ENCODE results near the gene PTPRJ.
A peak's percentile ranks its signal among the peaks of the same experiment; 100 is the strongest.

PTPRJ gene

GRCh38 chr11:47981667-47982404 is 1.5 kb downstream of the PTPRJ start:
- Histone ChIP-seq H3K9ac (ENCODE audit: low read depth, low read length) (peak overlapping the region; percentile 72), H3K9me3 (ENCODE audit: control insufficient read depth, insufficient read depth, low read length) (no peaks in the 10 kb centered on the region), H3K4me1 (ENCODE audit: insufficient read depth, low read length) (peaks cover 4% of the 10 kb centered on the region; the same call in 1 of the 2 replicates), H3K36me3 (ENCODE audit: insufficient read depth, low read length) (no peaks in the 10 kb centered on the region)

DNA sequence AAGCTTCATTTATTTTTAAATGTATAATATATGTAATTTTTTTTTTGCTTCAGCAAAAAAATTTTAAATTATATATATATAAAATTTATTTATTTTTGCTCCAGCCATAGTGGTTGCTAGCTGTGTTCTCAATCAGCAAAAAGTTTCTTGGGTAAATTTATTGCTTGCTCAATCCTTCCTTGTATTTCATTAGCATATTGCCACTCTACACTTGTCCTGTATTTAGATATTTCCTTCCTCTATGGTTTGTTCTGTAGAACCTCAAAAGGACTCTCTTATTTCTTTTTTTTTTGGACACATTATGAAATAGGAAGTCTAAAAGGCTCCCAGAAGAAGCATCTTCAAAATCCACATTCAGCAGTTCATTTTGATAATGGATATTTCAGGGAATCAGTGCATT is 2.3 kb downstream of the PTPRJ start:
- Histone ChIP-seq H3K4me1 (ENCODE audit: insufficient read depth, low read length) (peaks cover 8% of the 10 kb centered on the region; the same call in 1 of the 2 replicates), H3K9me3 (ENCODE audit: control insufficient read depth, insufficient read depth, low read length) (no peaks in the 10 kb centered on the region), H3K36me3 (ENCODE audit: insufficient read depth, low read length) (no peaks in the 10 kb centered on the region), H3K9ac (ENCODE audit: low read depth, low read length) (no peak overlapping the region)

DNA sequence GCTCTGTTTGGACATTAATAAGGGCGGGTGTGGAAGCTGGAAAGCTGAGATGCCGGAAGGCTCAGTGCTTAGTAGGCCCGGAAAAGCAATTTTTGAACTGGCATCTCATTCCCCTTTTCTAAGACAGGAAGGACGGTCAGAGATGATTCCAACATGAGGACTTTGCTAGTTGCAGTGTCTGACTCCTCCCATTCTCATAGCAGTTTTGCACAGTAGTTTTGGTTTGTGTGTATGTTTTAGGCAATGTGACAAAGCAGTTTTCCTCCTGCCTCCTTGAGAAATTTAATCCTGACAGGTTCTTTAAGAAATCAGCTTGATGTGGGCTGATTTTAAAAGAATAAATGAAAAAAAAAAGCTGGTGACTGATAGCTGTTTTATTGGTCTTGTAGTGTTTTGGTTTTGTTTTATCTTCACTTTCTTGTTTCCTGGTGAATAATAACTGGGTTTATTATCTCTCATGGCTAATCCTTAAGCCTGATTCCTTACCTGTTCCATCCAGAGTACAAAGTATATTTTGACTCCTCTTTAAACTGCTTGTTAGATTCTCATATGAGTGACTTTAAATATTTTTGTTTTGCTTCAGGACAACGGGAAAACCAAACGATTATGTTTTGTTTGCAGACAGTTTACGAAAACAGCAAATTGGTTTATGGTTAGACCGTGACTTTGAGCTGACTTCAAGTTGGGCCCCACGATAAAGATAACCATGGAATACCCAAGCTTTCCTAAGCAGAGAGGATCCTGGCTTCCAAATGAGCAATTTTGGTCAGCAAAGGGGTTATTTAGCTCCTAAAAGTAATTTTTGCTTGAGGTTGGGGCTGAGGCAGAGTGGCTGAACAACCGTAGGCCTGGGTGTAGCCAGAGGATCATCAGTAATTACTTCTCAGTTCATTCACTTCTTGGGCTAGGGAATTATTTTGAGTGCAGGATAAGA is 3.4 kb downstream of the PTPRJ start:
- H3K9me3 ChIP-seq (ENCODE audit: control insufficient read depth, insufficient read depth, low read length): no peaks in the 10 kb centered on the region
- H3K9ac ChIP-seq (ENCODE audit: low read depth, low read length): no peak overlapping the region
- peaks cover 11% of the 10 kb centered on the region; the same call in 1 of the 2 replicates for H3K4me1 ChIP-seq (ENCODE audit: insufficient read depth, low read length)
- no peaks in the 10 kb centered on the region for H3K36me3 ChIP-seq (ENCODE audit: insufficient read depth, low read length)

- H3K9ac ChIP-seq (ENCODE audit: low read depth, low read length): no peak overlapping the region
- H3K4me1 ChIP-seq (ENCODE audit: insufficient read depth, low read length): peaks cover 17% of the 10 kb centered on the region
- H3K9me3 ChIP-seq (ENCODE audit: control insufficient read depth, insufficient read depth, low read length): no peaks in the 10 kb centered on the region
- H3K36me3 ChIP-seq (ENCODE audit: insufficient read depth, low read length): no peaks in the 10 kb centered on the region
These were observed 5.9 kb downstream of the PTPRJ start for GRCh38 chr11:47986219-47986618.

DNA sequence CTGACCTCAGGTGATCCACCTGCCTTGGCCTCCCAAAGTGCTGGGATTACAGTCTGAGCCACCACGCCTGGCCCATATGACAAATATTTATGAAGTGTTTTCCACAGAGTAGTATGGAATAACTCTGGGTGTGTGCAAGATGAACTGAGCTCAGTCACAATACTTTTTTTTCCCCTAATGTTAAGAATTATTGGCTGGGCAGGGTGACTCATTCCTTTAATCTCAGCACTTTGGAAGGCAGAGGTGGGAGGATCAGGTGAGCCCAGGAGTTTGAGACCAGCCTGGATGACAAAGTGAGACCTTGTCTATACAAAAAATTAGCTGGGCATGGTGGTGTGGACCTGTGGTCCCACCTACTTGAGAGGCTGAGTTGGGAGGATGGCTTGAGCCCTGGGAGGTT is 6.4 kb downstream of the PTPRJ start:
- H3K9ac ChIP-seq (ENCODE audit: low read depth, low read length): no peak overlapping the region
- no peaks in the 10 kb centered on the region for H3K36me3 ChIP-seq (ENCODE audit: insufficient read depth, low read length)
- H3K9me3 ChIP-seq (ENCODE audit: control insufficient read depth, insufficient read depth, low read length): no peaks in the 10 kb centered on the region
- peaks cover 22% of the 10 kb centered on the region for H3K4me1 ChIP-seq (ENCODE audit: insufficient read depth, low read length)

DNA sequence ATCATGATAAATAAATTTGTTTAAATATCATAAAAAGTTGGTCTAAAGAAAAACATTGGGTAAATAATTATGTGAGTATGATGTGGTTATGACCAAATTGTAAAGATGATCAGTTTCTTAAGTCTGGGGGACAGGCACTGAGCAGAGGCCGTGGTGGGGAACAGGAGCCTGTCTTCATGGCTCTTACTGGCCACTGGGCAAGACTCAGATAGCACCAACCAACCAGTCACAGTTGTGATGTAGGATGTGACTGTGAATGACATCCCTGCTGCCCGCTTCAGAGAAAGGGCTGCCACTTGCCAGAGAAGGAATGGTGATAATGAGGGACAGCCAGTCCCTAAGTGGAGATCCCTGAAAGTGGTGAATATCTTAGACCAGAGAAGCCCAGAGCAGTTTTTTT is 7.0 kb downstream of the PTPRJ start:
- no peaks in the 10 kb centered on the region for H3K9me3 ChIP-seq (ENCODE audit: control insufficient read depth, insufficient read depth, low read length)
- peaks cover 23% of the 10 kb centered on the region for H3K4me1 ChIP-seq (ENCODE audit: insufficient read depth, low read length)
- H3K36me3 ChIP-seq (ENCODE audit: insufficient read depth, low read length): no peaks in the 10 kb centered on the region
- H3K9ac ChIP-seq (ENCODE audit: low read depth, low read length): no peak overlapping the region

DNA sequence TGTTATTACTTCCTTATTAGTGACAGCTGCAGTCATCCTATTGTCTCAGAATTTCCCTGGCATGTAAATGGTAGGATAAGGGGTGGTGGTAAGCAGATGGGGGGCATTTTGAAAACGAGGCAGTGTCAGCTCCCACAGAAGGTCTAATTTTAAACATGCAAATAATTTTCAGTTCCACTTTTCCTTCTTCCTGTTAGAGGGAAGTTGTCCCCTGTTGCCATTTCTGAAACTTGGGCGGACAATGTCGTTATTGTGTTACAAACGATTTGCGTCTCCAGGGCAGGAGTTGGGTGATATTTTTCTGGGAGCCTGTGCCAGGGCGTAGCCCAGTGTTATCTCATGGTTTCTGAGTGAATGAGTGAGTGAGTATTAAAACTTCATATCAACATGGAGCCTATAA is 7.4 kb downstream of the PTPRJ start:
- Histone ChIP-seq H3K9ac (ENCODE audit: low read depth, low read length) (no peak overlapping the region), H3K4me1 (ENCODE audit: insufficient read depth, low read length) (peaks cover 23% of the 10 kb centered on the region), H3K9me3 (ENCODE audit: control insufficient read depth, insufficient read depth, low read length) (no peaks in the 10 kb centered on the region), H3K36me3 (ENCODE audit: insufficient read depth, low read length) (no peaks in the 10 kb centered on the region)

GRCh38 chr11:47989779-47990178 is 9.4 kb downstream of the PTPRJ start:
- H3K36me3 ChIP-seq (ENCODE audit: insufficient read depth, low read length): no peaks in the 10 kb centered on the region
- no peak overlapping the region for H3K9ac ChIP-seq (ENCODE audit: low read depth, low read length)
- H3K4me1 ChIP-seq (ENCODE audit: insufficient read depth, low read length): peaks cover 23% of the 10 kb centered on the region
- no peaks in the 10 kb centered on the region for H3K9me3 ChIP-seq (ENCODE audit: control insufficient read depth, insufficient read depth, low read length)

DNA sequence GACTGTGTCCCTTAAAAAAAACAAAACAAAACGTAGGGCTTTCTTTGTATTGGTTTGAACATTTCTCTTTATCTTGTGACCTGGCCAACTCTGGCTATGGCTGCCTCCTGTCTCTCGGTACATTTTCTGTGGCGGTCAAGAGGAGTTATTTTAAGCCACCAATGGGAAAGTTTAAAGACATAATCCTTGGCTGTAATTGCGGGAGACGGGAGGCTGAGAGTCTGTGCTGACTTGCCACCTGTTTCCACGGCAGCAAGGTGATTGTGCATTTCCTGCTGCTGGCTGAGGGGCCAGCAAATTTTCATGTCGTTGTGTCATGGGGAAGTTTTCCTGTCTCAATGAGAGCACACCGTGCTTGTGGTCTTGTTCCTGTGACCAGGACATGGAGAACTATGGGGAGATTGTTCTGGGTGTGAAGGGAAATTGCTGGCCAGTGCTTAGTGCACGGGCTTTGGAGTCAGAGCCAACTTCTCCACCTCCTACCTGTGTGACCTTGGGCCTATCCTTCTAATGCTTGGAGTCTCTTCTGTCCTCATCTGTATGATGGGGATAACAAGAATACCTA is 11.0 kb downstream of the PTPRJ start:
- Histone ChIP-seq H3K4me1 (ENCODE audit: insufficient read depth, low read length) (peaks cover 23% of the 10 kb centered on the region), H3K9ac (ENCODE audit: low read depth, low read length) (peak overlapping the region; percentile 6; the same call in 1 of the 2 replicates), H3K36me3 (ENCODE audit: insufficient read depth, low read length) (no peaks in the 10 kb centered on the region), H3K9me3 (ENCODE audit: control insufficient read depth, insufficient read depth, low read length) (no peaks in the 10 kb centered on the region)

- Histone ChIP-seq H3K9ac (ENCODE audit: low read depth, low read length) (no peak overlapping the region), H3K36me3 (ENCODE audit: insufficient read depth, low read length) (no peaks in the 10 kb centered on the region)
These were observed 11.5 kb downstream of the PTPRJ start for GRCh38 chr11:47991894-47992293.

DNA sequence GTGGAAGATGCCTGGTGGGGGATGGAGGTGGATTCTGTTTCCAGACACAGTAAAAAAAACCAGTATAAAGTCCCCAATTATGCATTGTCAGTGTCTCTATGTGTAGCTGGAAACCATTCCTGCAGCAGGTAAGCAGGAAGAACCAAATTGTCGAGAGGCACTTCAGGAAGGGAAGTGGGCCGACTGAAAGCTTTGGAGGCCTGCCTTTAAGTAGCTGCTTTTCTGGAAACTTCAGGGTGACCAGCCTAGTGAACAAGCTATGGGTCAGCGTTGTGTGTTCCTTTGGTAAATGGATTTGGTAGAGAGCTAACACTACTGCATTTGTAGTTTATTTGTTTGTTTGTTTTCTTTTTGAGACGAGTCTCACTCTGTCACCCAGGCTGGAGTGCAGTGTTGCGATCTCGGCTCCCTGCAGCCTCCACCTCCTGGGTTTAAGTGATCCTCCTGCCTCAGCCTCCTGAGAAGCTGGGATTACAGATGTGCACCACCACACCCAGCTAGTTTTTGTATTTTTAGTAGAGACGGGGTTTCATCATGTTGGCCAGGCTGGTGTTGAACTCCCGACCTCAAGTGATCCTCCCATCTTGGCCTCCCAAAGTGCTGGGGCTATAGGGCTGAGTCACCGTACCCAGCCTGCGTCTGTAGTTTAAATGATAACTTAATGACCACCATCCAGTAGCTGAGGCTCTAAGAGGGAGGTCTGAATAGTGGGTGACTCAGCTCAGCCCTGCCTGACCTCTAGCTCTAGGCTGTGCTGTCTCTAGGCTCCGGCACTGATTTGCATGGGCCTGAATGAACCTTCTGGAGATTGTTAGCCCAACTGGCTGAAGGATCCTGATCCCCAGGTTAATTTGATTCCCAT is 12.8 kb downstream of the PTPRJ start:
- H3K9ac ChIP-seq (ENCODE audit: low read depth, low read length): no peak overlapping the region

More at GRCh38 chr11:47991894-47992293, 11.5 kb downstream of the PTPRJ start:
- peaks cover 24% of the 10 kb centered on the region for H3K4me1 ChIP-seq (ENCODE audit: insufficient read depth, low read length)
- no peaks in the 10 kb centered on the region for H3K9me3 ChIP-seq (ENCODE audit: control insufficient read depth, insufficient read depth, low read length)

GRCh38 chr11:47994417-47994816 is 14.1 kb downstream of the PTPRJ start:
- no peaks in the 10 kb centered on the region for H3K9me3 ChIP-seq (ENCODE audit: control insufficient read depth, insufficient read depth, low read length)
- H3K4me1 ChIP-seq (ENCODE audit: insufficient read depth, low read length): peaks cover 28% of the 10 kb centered on the region
- H3K9ac ChIP-seq (ENCODE audit: low read depth, low read length): no peak overlapping the region
- H3K36me3 ChIP-seq (ENCODE audit: insufficient read depth, low read length): no peaks in the 10 kb centered on the region

More for the DNA sequence above, 12.8 kb downstream of the PTPRJ start:
- Histone ChIP-seq H3K4me1 (ENCODE audit: insufficient read depth, low read length) (peaks cover 28% of the 10 kb centered on the region), H3K36me3 (ENCODE audit: insufficient read depth, low read length) (no peaks in the 10 kb centered on the region), H3K9me3 (ENCODE audit: control insufficient read depth, insufficient read depth, low read length) (no peaks in the 10 kb centered on the region)

DNA sequence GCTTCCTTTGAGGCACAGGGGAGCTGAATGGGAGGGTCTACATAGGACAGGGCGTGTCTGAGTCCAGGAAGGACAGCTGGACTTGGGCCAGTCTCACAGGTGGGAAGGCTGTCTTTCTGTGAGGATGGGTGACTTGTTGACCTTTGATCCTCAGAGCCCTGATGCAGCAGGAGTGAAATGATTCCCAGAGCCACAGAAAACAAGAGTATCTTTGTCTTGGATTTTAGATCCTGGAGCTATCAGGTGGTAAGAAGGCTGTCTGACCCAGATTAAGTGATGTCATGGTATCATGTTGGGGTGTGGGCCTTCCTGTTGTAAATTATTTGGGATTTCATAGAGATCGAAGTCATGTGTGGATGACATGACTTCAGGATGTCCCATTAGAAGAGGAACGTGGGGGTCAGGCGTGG is 15.0 kb downstream of the PTPRJ start:
- H3K4me1 ChIP-seq (ENCODE audit: insufficient read depth, low read length): peaks cover 23% of the 10 kb centered on the region
- H3K9me3 ChIP-seq (ENCODE audit: control insufficient read depth, insufficient read depth, low read length): no peaks in the 10 kb centered on the region
- H3K9ac ChIP-seq (ENCODE audit: low read depth, low read length): no peak overlapping the region
- no peaks in the 10 kb centered on the region for H3K36me3 ChIP-seq (ENCODE audit: insufficient read depth, low read length)

Measured in ES-I3 (cell line).